Activated gamma-delta T cell treated with anti-CD3 and anti-CD28 coated beads, Interleukin-2, amount 50 U/mL, for 16 hours (primary cell): ENCODE measurements around the gene NAP1L1.
"Not testable (repeated sequence)": the region's sequence is repeated elsewhere in the genome, so short reads cannot be mapped to it uniquely, and the experiment has no call there.

Source experiments
- DNase-seq: peaks from one replicate; pipeline ENCODE4 v3.0.0-alpha.2; 2020; ENCODE audit warnings: low read depth

The NAP1L1 gene

GRCh38 chr12:75990189-75990912, 94.1 kb downstream of the NAP1L1 start:
- no peak for DNase-seq

GRCh38 chr12:75987709-75988108, 96.8 kb downstream of the NAP1L1 start:
- not testable (repeated sequence) for DNase-seq
